GM11168 (cell line): ENCODE measurements around the gene PLA2G7.
"Not testable (repeated sequence)": the region's sequence is repeated elsewhere in the genome, so short reads cannot be mapped to it uniquely, and the experiment has no call there.

Experiments used
- in situ Hi-C: fragments of 300-500 bp; cut with MboI; formaldehyde crosslinking; loops from one replicate; pipeline ENCODE4 v1.12.0; 2022; ENCODE audit warnings: low sequenced_read_pairs; ENCODE audit not compliant: unreplicated experiment

PLA2G7 gene

DNA sequence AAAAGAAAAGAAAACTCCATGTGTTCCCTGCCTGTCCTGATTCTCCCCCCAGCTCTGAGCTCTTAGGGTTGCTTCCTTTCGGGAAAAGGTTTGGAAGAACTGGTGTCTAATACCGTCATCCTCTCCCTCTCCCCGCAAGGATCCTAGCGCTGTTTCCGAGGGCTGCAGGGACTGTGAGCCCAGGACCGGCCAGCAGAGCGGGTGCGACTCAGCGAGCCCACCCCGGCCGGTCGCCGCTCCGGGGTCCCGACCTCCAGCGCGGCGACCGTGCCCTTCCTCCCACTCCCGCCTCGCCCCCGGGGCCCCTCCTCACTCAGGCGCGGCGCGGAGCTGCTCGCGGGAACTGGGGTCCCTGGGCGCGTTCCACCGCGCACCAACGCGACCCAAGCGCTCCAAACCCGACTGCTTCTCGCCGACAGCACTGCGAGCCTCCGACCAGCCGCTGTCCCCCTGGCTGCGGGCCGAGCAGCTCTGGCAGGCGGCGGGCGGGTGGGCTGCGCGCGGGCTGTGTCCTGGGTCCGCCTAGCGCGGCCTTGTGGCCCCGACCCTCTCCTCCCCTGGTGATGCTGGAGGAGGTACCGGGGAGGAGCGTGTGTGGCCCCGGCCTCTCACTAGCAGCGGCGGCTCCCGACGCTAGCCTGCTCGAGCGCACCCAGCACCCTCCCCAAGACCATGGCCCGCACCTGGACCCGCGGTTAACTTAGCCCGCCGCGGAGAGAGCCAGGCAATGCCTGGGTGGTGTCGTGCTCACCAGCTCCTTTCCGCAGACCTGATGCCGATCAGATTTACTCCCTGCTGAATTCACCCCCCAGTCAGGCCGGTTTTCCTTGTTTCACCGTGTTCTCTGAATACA, at the start of gene PLA2G7:
Gene PLA2G7 (minus strand): TSS at position 509 of the 853 bp plus-strand sequence. CDS start 12,484 bp downstream, outside the sequence.
- in situ Hi-C loops: no loop called here

DNA sequence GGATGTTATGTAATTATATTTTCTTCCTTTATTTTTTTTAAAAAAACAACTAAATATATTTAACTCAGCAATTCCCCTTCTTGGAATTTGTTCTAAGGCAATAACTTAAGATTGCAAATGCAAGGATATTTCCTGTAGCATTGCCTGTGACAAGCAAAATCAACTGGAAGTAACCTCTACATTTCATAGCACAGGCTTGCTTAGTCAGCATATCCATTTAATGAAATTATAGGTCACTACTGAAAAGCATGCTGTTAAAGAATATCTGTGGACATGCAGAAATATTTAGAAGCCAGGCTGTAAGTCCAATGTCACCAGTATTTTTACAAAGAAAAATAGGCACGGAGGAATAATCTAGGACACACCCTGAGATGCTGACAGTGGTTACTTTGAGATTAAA, 49.4 kb upstream of the PLA2G7 start:
- in situ Hi-C loops: no loop called here

DNA sequence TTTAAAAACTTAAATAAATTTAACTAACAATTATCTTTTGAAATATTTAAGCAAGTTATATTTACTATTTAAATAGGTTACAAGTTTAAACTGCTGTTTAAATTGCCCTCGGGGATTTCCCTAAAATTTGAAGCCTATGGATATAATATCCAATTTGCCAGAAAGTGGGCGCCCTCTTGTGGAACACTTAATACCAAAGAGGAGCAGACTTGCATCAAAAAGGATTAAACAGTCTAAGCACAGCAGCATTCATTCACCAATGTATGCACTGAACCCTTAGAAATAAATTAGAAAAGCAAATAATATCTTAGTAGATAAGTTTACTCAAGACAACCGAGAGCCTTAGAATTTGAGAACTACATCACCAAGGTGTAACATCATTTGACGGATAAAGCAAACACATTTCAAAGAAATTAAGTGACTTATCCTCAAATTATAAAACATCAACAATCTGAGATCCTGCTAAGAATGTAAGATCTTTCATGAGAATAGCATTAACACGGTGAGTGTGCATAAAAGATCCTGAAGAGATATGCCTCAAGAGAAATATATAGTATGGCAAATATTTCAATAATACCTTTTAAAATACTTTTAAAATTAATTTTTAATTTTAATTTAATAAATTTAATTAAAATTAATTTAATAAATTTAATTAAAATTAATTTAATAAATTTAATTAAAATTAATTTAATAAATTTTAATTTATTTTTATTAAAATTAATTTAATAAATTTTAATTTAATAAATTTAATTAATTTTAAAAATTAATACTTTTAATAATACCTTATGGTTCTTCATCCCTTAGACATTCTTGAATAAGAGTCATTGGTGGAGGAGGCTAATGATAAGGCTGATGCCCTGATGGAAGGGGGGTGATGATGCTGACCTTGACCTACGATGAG, 46.6 kb upstream of the PLA2G7 start:
- in situ Hi-C loops: no loop called here

DNA sequence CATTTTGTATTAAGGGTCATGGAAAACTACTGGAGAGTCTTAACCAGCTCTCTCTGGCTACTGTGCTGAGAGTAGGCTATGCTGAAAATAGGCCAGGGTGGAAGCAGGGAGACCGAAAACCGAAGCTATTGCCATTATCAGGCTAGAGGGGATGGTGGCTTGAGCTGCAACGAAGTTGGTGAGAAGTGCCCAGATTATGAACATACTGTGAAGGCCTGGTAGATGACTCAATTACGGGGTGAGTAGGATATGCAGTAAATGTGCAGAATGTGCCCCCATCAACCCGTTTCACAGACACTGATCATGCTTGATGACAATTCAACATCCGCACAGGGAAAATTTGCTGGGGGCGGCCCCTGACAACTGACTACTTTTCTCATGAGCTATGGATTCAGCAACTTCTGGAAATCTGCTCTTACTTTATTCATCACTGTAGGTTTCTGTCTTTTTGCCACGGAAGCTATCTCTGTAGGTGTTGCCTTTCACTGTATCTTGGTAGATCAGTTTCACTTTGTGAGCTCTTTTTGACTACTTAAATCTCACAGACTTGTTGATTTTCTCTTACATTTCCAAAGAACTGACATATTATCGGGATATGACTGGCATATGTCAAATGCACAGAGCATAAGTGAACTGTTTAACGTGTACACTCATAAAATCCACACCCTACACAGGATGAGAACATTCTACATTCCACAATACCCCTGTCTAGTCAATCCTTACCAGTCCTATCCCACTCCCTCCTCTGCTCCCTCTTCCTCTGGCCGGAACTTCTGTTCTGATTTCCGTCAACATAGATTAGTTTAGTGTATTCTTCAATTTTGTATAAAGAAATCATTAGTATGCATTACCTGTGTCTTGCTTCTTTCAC, 42.5 kb upstream of the PLA2G7 start:
- in situ Hi-C loops: no loop called here

DNA sequence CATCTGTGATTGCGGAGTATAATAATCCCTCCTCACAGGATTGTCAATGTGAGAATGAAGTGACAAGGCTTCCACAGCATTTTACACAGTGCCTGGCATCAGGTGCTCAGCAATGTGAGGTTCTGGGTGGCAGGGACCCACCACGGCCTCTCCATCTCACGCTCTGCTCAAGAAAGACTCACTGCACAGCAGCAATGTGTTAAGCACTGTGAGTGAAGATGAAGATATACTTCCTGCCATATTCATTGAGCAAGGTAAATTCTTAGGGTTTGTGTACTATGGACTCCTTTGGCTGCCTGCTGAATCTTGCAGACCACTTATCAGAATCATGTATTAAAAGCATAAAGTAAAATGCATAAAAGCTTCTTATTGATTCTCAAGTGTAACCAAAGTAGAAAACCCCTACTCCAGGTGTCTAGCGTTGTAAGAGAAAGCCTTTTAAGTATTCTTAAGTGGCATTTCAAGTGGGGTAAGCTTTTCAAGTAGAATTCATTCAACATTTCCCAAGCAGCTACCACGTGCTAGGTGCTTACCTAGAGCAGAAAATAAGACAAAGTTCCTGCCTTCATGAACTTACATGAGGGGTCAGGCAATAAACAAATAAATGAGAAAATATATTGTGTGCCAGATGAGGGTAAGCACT, 41.0 kb upstream of the PLA2G7 start:
- in situ Hi-C loops: no loop called here

DNA sequence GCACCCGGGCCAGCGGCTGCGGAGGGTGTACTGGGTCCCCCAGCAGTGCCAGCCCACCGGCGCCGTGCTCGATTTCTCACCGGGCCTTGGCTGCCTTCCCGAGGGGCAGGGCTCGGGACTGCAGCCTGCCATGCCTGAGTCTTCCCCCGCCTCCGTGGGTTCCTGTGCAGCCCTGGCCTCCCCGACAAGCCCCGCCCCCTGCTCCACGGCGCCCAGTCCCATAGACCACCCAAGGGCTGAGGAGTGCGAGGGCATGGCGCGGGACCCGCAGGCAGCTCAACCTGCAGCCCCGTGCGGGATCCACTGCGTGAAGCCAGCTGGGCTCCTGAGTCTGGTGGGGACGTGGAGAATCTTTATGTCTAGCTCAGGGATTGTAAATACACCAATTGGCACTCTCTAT, 39.6 kb upstream of the PLA2G7 start:
- in situ Hi-C loops: not testable (repeated sequence)

DNA sequence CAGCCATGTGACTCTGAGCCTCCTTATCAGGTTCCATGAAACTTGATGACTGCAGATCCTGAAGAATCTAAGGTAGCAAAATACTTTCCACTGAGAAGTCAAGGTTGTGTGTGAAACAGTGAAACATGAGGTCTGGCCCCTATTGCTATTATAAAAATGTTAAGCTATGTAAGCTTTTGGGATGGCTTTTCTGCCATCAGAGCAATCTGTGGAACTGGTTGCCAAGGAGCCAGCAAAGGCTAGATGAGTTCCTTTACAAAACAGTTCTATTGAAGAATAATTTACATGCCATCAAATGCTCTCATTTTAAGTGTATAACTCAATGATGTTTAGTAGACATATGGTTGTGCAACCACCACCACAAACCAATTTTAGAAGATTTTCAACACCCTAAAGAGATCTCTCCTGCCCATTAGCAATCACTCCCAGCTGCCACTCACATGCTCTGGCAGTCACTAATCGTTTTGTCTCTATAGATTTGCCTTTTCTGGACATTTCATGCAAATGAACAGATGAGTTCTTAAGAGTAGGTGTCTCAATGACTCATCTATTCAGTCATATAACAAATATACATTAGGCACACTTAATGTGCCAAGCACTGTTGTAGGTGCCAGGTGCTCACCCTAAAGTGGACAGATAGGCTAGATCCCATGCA, 38.2 kb upstream of the PLA2G7 start:
- in situ Hi-C loops: no loop called here

DNA sequence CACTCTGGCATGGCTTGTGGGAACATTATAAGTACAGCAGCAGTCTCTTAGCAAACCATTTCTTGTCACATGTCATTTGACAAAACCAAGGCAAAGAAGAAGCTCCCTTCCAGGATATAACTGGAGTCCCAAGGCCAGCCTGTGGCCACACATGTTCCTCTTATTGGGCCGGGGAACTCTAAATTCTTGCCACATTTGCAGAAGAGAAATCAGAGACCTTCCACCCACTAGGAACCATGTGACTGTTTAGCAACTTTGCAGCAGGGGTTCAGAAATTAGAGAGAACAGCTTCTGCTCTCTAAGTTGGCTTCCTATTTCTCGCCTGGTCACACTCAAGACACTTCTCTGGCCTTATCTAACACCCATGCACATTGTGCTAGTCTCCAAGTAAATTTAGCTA, 37.6 kb upstream of the PLA2G7 start:
- in situ Hi-C loops: no loop called here

DNA sequence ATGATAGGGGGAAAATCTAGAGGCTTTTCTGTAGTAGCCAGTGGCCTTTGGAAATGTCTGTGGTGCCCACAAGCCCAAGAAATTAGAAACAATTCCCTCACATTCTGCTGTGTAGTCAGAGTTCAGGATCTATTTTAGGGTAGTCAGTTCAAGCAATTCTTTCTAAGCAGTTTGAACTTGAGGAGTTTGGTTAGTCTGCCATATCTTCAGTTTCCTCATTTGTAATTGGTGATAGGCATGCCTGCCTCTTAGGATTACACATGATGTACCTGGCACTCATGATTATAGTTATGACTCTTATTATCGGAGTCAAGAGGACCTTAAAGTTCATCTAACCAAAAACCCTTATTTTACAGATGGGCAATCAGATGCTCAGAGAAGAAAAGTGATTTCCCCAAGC, 36.8 kb upstream of the PLA2G7 start:
- in situ Hi-C loops: no loop called here

DNA sequence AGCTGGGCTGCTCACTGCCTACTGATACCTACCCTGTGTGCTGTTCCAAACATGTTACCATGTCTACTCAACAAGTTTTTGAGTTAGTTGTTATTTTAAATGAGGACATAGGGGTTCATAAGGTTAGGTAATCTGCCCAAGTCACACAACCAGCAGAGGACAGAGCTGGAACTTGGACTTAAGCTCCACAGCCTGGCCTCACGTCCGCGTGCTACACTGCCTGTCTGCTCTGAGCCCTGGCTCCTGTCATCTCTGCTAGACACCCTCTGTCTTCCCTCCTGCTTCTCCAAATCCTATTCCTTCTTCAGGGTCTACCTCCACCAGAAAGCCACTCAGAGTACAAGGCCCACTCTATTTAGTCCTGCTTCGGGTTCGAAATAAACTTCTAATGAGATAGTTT, 29.8 kb upstream of the PLA2G7 start:
- in situ Hi-C loops: no loop called here

DNA sequence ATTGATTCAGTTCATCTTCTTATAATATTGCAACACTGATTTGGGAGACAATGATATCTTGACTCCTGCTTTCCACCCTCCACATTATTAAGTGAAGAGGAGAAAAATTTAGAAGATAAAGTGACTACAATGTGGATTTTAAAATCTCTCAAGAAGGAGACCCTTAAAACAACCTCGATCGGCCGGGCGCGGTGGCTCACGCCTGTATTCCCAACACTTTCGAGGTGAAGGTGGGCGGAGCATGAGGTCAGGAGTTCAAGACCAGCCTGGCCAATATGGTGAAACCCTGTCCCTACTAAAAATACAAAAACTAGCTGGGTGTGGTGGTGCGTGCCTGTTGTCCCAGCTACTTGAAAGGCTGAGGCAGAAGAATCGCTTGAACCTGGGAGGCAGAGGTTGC, 29.1 kb upstream of the PLA2G7 start:
- in situ Hi-C loops: not testable (repeated sequence)

DNA sequence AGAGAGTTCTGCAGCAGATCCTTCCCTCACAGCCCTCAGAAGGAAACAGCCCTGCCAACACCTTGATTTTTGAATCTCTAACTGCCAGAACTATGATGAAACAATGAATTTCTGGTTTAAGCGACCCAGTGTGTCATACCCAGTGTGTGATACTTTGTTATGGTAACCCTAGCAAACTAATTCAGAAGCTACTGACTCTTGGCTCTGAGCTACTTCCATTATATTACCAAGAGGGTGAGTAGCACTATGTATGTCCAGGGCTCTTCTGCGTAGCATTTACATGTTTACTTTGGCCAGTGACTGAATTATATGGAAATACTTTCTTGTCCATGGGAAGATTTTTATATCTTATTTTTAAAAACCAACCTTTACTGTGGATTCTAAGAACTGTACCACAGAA, 28.3 kb upstream of the PLA2G7 start:
- in situ Hi-C loops: no loop called here

DNA sequence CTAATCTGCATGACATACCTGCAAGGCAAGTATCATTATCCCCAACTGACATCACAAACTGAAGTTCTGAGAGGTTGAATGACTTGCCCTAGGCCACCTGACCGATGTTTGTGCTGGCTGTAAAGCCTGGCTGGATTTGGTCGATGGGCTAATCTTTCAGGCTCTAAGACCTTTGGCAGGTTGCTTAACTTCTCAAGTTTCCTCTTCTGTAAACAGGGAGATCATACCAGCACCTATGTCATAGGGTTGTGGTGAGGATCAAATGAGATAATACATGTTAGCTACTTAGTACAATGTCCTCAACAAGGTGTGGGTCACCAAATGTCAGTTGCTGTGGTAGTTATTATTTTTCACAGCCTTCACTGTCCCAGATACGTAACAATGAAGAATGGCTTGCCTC, 25.8 kb upstream of the PLA2G7 start:
- in situ Hi-C loops: no loop called here

DNA sequence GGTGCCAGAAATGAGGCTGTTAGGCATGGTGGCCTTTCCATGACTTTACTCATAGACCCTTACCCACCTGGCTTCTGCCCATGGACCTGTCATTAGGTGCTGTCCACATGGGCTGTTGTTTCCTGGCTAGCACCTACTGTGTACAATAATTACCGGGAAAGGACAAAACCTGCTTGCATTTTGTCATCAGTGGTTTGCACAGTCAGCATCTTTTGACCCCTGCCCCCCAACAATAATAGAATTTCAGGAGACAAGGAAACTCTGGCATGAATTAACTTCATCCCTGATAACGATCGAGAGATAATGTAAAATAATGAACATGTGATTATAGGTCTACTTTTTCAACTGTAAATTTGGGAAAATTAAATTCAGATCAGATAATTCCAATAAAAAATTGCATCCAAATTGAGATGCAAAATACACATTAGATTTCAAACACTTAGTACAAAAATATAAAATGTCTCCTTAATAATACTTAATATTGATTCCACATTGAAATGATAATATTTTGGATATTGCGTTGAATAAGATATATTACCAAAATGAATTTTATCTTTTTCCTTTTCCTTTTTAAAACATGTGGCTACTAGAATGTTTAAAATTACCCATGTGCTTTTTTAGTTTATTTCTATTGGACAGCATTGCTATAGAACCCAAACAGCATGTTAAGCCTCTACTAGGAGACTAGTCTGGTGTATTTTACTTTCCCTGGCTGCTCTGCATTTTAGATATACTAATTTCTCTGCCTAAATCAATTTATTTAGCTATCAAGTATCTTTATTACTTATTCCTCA, 24.0 kb upstream of the PLA2G7 start:
- in situ Hi-C loops: no loop called here

DNA sequence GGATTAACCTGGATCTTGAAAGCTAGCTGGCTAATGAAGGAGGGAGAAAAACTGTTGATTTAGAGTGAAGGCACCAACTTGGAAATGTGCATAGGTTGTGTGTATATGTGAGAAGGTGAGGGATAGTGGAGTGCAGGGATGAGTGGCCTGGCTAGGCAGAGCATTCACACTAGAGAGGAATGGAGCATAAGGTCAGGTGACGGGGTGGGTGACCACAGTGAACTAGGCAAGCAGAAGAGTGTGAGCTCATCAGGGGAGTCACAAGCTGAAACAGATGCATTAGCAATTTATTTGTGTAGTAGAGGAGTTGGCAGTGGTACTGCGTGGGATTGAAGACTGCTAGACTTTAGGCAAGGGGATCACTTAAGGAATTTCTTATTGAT, 22.0 kb upstream of the PLA2G7 start:
- in situ Hi-C loops: no loop called here

DNA sequence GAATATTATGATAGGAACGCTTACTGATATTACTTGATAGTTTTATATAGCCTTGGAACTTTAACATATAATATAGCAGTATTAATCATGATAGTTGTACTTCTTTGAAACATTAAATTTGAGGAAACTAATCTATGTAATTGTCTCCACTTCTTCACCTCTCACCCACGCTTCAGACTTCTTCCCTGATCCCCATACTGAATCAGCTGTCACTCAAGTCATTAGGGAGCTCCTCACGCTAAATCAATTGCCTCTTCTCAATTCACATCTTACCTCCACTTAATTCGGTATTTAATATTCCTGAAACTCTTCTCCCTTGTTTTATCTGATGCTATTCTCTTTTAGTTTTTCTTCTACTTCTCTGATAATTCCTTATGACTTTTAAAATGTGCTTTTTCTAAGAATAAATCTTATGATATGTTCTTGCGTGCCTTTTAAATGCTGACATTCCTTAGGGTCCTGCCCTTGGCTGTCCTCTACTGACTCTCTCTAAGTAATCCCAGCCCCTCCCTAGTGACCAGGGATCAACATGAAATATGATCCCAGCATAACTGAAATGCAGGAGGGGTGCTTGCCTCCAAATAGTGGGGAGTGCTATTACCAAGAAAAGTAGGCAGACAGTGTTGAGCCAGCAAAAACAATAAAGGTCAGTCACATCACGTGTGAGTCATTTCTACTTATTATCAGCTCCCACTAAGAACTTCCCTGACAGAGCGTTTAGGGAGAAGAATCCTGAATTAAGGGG, 21.5 kb upstream of the PLA2G7 start:
- in situ Hi-C loops: no loop called here

DNA sequence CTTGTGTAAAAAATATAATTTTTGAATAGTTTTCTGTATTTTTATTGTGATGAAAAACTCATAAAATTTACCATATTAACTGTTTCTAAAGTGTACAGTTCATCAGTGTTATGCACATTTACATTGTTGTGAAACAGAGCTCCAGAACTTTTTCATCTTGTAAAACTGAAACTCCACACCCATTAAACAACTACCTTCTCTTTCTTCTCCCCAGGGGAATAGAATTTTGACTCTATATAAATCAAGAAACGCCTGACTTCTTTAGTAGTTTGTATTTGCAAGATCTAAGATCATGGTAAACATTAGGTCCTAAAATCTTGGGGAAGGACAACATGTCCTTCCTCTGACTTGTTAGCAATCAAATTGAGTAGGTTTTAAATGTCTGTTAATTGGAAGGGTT, 20.7 kb upstream of the PLA2G7 start:
- in situ Hi-C loops: no loop called here

DNA sequence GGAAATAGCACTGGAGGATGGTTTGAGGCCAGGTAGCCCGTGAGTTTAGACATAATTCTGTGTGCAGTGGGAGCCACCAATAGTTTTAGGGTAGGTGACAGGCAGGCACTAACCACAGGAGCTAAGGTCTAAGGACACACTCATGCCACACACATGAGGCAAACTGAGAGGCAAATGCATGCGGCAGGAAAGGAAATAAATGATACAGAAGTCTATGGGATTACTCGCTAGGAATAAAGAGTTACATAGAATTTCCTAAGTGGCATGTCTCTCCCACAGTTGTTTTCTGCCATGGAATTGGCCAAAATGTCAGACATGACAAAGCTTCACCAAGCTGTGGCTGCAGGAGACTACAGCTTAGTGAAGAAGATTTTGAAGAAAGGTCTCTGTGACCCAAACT, 16.5 kb upstream of the PLA2G7 start:
- in situ Hi-C loops: no loop called here
